ENCODE measurements around the gene SPSB2. TPM values are rescaled to one million over a fixed set of nuclear protein-coding genes. Genes with fewer than 3 reads are reported as not detected.
"Not testable (repeated sequence)": the region's sequence is repeated elsewhere in the genome, so short reads cannot be mapped to it uniquely, and the experiment has no call there.

SPSB2 gene
- total RNA-seq, 1 donor from 2014 or later: 3.2 TPM

DNA sequence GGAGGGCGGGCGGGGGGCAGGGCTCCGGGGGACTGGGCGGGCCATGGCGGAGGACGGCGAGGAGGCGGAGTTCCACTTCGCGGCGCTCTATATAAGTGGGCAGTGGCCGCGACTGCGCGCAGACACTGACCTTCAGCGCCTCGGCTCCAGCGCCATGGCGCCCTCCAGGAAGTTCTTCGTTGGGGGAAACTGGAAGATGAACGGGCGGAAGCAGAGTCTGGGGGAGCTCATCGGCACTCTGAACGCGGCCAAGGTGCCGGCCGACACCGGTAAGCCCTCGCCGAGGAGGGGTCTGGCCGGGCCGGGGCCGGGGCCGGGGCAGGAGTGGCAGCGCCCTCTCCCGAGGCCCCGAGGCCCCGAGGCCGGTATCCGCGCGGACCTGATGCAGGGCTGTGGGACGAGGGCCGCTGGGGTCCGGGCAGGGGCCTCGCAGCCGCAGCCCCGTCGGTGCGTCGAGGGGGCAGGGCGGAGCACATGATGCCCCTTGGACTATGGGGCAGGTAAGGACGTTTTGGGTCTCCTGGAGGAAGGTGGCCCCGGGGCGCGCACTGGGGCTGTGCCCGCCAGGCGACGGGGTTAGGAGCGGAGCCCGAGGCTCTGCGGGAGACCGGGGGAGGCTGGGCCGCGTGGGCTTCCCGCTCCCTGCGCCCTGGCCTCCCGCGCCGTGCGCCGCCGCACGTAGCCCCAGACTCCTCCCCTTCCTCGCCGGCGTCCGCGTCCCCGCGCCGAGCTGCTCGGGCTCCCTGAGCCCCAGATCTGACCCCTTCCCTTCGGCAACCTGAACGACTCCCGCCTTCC is 5.5 kb downstream of the SPSB2 start, which contains the start of gene TPI1:
Gene TPI1 (plus strand): TSS at position 119 of the 798 bp plus-strand sequence. CDS start 36 bp downstream, at position 155.
- Histone ChIP-seq H3K9me3 (replicated peaks) (no peaks in the 10 kb centered on the region), H3K4me3 (peak within 1 kb of the TSS; percentile 100), H3K4me1 (peaks cover 56% of the 10 kb centered on the region), H3K27ac (replicated peaks) (peak within 1 kb of the TSS; percentile 99), H3K36me3 (peaks cover 53% of the 10 kb centered on the region), H3K27me3 (ENCODE audit: low read depth) (no peaks in the 10 kb centered on the region)
- DNase-seq: peak; percentile 88
- intact Hi-C loops (cut with micrococcal nuclease): no loop called here
- TF ChIP-seq CTCF (IDR thresholded peaks at IDR 0.05; ENCODE audit: borderline replicate concordance): no peak

DNA sequence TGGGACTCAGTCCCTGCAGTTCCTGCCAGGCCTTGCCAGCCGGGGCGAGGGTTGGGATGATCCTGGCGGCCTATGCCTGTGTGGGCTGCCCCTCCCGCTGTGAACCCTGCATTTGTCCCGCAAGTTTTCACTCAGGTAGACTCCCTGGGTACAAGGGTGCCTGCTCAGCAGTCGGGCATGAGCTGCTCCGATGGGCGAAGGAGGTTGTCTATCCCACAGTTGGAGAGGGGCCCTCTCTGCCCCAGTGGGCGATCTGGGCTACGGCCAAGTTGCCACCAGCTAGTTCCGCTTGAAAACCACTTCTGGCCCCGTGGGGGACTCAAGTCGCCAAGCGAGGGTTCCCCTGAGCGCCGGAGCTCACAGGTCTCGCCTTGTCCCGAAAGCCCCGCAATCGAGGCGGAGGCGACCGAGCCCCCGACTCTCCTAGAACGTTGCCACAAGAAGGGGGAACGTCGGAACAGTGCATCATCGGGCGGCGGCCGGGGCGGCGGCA is 6.1 kb downstream of the SPSB2 start:
- no peak for DNase-seq
- peak overlapping the region; percentile 100 for H3K4me3 ChIP-seq
- no peaks in the 10 kb centered on the region for H3K9me3 ChIP-seq (replicated peaks)
- no peak for TF ChIP-seq CTCF (IDR thresholded peaks at IDR 0.05; ENCODE audit: borderline replicate concordance)
- no peaks in the 10 kb centered on the region for H3K27me3 ChIP-seq (ENCODE audit: low read depth)
- H3K4me1 ChIP-seq: peaks cover 50% of the 10 kb centered on the region
- H3K36me3 ChIP-seq: peaks cover 60% of the 10 kb centered on the region
- H3K27ac ChIP-seq (replicated peaks): peak overlapping the region; percentile 99
- intact Hi-C loops (cut with micrococcal nuclease): no loop called here

- Histone ChIP-seq H3K9me3 (replicated peaks) (no peaks in the 10 kb centered on the region), H3K4me3 (peak overlapping the region; percentile 100), H3K27me3 (ENCODE audit: low read depth) (no peaks in the 10 kb centered on the region), H3K36me3 (peaks cover 63% of the 10 kb centered on the region), H3K27ac (replicated peaks) (peak overlapping the region; percentile 99), H3K4me1 (peaks cover 43% of the 10 kb centered on the region)
- intact Hi-C loops (cut with micrococcal nuclease): no loop called here
- no peak for DNase-seq
- TF ChIP-seq CTCF (IDR thresholded peaks at IDR 0.05; ENCODE audit: borderline replicate concordance): no peak
Measured at GRCh38 chr12:6866163-6866919, 6.8 kb downstream of the SPSB2 start.

- H3K9me3 ChIP-seq (replicated peaks); DNase-seq; H3K27me3 ChIP-seq (ENCODE audit: low read depth); H3K4me3 ChIP-seq; H3K27ac ChIP-seq (replicated peaks); intact Hi-C loops (cut with micrococcal nuclease): not testable (repeated sequence)
- Histone ChIP-seq H3K36me3 (peaks cover 63% of the 10 kb centered on the region), H3K4me1 (peaks cover 34% of the 10 kb centered on the region)
Measured at GRCh38 chr12:6865307-6865706, 7.8 kb downstream of the SPSB2 start.

GRCh38 chr12:6863586-6864321 is 9.3 kb downstream of the SPSB2 start:
- DNase-seq: no peak
- Histone ChIP-seq H3K4me1 (peaks cover 20% of the 10 kb centered on the region), H3K27ac (replicated peaks) (no peak overlapping the region), H3K9me3 (replicated peaks) (no peaks in the 10 kb centered on the region), H3K36me3 (peaks cover 63% of the 10 kb centered on the region), H3K4me3 (no peak overlapping the region), H3K27me3 (ENCODE audit: low read depth) (no peaks in the 10 kb centered on the region)
- no peak for TF ChIP-seq CTCF (IDR thresholded peaks at IDR 0.05; ENCODE audit: borderline replicate concordance)
- intact Hi-C loops (cut with micrococcal nuclease): no loop called here
